OCI-LY3 (cell line): ENCODE data around the gene TMPRSS13.

Source experiments
- H2AFZ ChIP-seq: fragments of 200-600, 300-600 bp; shearing (Covaris generic); 2 replicates; pipeline ENCODE4 v1.6.0; 2014; ENCODE audit warnings: antibody characterized with exemption, low read depth, low read length
- H3K27ac ChIP-seq: fragments of 200-600, 300-600 bp; sonication (generic); 2 replicates; pipeline ENCODE4 v1.5.1; 2014; ENCODE audit warnings: mild to moderate bottlenecking, low read length, moderate library complexity, mixed read lengths
- H3K27me3 ChIP-seq: fragments of 200-600, 300-600 bp; sonication (generic); 2 replicates; pipeline ENCODE4 v1.6.1; 2014; ENCODE audit warnings: low read depth, low read length, mixed read lengths
- H3K36me3 ChIP-seq: fragments of 200-600, 300-600 bp; sonication (generic); replicated peaks from 2 replicates; pipeline ENCODE3; 2014; ENCODE audit warnings: low read depth, low read length, mixed read lengths
- H3K4me1 ChIP-seq: fragments of 300-600, 200-600 bp; sonication (generic); 2 replicates; pipeline ENCODE4 v1.6.1; 2014; ENCODE audit warnings: low read length, mixed read lengths
- H3K4me2 ChIP-seq: fragments of 200-600, 300-600 bp; sonication (generic); 2 replicates; pipeline ENCODE4 v1.6.1; 2014; ENCODE audit warnings: low read length, mixed read lengths
- H3K4me3 ChIP-seq: fragments of 300-600, 200-600 bp; sonication (generic); 2 replicates; pipeline ENCODE4 v1.5.1; 2014; ENCODE audit warnings: antibody characterized with exemption, mild to moderate bottlenecking, low read length, moderate library complexity
- H3K79me2 ChIP-seq: fragments of 300-600, 200-600 bp; shearing (Covaris generic); 2 replicates; pipeline ENCODE4 v1.6.1; 2014; ENCODE audit warnings: mild to moderate bottlenecking, low read length, mixed read lengths
- H3K9ac ChIP-seq: fragments of 300-600, 200-600 bp; shearing (Covaris generic); 2 replicates; pipeline ENCODE4 v1.6.0; 2014; ENCODE audit warnings: mild to moderate bottlenecking, low read length, moderate library complexity
- H3K9me3 ChIP-seq: fragments of 200-600, 300-600 bp; shearing (Covaris generic); 2 replicates; pipeline ENCODE4 v1.6.1; 2014; ENCODE audit warnings: low read length, mixed read lengths; ENCODE audit not compliant: insufficient read depth
- H4K20me1 ChIP-seq: fragments of 200-600, 300-600 bp; sonication (generic); 2 replicates; pipeline ENCODE4 v1.6.1; 2016; ENCODE audit warnings: low read length, mixed read lengths; ENCODE audit not compliant: insufficient read depth
- EZH2phosphoT487 ChIP-seq: fragments of 200-600 bp; shearing (Covaris generic); IDR thresholded peaks from 2 replicates; pipeline ENCODE4 v1.6.1; 2018; ENCODE audit warnings: antibody characterized with exemption, mixed run types, low read depth
- TF ChIP-seq, protein P1 (sequence below): fragments of 200-600, 300-600 bp; sonication (generic); IDR thresholded peaks from 2 replicates; pipeline ENCODE4 v1.5.1; 2014; ENCODE audit warnings: antibody characterized with exemption, low read length, low read depth

Gene TMPRSS13

DNA sequence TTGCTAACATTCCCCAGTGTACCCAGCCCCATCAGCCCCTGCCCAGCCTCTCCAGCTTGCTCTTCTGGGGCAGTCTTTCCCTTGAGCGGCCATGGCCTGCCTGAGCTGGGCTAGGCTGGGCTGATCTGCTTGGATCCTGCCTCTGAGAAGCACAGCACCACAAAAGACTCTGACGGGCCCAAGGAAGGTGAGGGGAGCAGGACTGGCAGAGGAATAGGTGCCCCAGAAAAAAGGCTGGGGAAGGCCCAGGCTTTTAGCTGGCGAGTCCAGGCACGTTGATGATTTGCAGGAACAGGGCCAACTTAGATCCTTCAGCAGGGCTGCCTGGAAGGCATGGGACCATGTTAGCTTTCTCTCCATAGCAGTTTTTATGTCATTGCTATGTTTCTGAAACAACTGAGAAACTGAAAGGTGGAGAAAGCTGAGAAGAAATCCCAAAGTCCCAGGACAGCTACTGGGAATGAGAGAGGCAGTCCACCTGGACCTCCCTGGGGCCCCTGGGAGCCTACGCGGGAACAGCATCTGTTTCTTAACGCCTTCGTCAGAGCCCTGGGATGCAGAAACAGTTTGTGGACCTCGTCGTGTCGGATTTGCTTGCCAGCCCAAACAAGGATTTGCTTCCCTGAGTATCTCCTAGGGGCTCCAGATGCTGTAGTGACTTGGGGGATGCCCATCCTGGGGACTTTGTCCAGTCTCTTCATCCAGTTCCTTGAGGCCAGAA is 28.3 kb downstream of the TMPRSS13 start:
- H4K20me1 ChIP-seq: no peaks in the 10 kb centered on the region
- no peak overlapping the region for H2AFZ ChIP-seq
- H3K27me3 ChIP-seq: no peaks in the 10 kb centered on the region
- H3K9me3 ChIP-seq: no peaks in the 10 kb centered on the region
- H3K4me3 ChIP-seq: peak overlapping the region; percentile 2; the same call in 1 of the 2 replicates
- H3K36me3 ChIP-seq: no peaks in the 10 kb centered on the region
- H3K79me2 ChIP-seq: no peaks in the 10 kb centered on the region; the same call in 1 of the 2 replicates
- H3K27ac ChIP-seq: peak overlapping the region; percentile 90
- H3K4me1 ChIP-seq: peaks cover 51% of the 10 kb centered on the region
- TF ChIP-seq EZH2phosphoT487: no peak
- TF ChIP-seq, protein P1, sequence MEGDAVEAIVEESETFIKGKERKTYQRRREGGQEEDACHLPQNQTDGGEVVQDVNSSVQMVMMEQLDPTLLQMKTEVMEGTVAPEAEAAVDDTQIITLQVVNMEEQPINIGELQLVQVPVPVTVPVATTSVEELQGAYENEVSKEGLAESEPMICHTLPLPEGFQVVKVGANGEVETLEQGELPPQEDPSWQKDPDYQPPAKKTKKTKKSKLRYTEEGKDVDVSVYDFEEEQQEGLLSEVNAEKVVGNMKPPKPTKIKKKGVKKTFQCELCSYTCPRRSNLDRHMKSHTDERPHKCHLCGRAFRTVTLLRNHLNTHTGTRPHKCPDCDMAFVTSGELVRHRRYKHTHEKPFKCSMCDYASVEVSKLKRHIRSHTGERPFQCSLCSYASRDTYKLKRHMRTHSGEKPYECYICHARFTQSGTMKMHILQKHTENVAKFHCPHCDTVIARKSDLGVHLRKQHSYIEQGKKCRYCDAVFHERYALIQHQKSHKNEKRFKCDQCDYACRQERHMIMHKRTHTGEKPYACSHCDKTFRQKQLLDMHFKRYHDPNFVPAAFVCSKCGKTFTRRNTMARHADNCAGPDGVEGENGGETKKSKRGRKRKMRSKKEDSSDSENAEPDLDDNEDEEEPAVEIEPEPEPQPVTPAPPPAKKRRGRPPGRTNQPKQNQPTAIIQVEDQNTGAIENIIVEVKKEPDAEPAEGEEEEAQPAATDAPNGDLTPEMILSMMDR: no peak
- H3K4me2 ChIP-seq: peak overlapping the region; percentile 65
- H3K9ac ChIP-seq: peak overlapping the region; percentile 60

DNA sequence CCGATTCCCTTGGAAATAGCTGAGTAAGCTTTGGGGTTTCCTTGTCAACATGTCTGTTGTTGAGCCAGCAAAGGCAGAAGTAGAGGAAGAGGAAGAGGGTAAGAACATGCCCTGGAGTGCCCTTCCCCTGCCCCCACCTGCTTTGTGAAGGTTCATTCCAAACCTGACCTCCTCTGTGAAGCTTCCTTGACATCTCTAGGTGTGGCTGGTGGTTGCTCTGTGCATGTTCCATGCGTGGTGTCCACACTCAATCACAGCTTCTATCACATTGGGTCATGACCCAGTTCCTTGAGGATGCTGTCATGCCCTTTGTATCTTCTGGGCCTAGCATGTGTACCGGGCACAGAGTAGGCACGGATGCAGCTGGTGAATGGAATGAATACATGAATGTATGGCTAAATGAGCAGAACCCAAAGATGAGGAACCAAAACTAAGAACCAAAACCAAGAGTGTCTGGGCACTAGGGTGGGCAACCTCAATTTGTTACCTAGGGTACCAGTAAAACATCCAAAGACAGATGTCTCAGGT is 29.0 kb downstream of the TMPRSS13 start:
- H3K9ac ChIP-seq: peak overlapping the region; percentile 60
- no peaks in the 10 kb centered on the region for H3K9me3 ChIP-seq
- peak overlapping the region; percentile 65 for H3K4me2 ChIP-seq
- no peaks in the 10 kb centered on the region for H3K27me3 ChIP-seq
- no peaks in the 10 kb centered on the region; the same call in 1 of the 2 replicates for H3K79me2 ChIP-seq
- TF ChIP-seq EZH2phosphoT487: no peak
- TF ChIP-seq, protein P1: no peak
- H3K36me3 ChIP-seq: no peaks in the 10 kb centered on the region
- H3K27ac ChIP-seq: peak overlapping the region; percentile 90
- H3K4me3 ChIP-seq: peak overlapping the region; percentile 52
- H4K20me1 ChIP-seq: no peaks in the 10 kb centered on the region
- H2AFZ ChIP-seq: no peak overlapping the region
- peaks cover 48% of the 10 kb centered on the region for H3K4me1 ChIP-seq

DNA sequence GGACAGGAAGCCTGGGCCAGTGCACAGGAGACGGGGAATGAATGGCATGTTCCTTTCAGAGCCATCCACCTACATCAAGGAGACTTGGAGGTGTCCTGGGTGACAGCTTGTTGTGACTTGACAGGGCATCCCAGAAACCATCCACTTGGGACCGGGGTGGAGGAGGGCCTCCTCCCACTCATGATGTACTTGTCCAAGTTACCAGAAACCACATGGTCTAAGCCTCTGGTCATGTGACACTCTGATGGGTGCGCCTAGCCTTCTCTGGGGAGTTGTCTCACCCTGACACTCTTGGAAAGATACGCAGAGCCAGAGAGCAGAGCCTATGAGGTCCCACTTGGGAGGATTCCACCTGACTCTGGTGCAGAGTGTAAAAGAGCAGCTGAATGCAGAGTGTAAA is 31.1 kb downstream of the TMPRSS13 start:
- no peak overlapping the region for H3K27ac ChIP-seq
- no peak overlapping the region for H3K9ac ChIP-seq
- peaks cover 40% of the 10 kb centered on the region for H3K4me1 ChIP-seq
- 0 out of 2 replicates have a peak overlapping the region, but pooled peaks have one; percentile 65 for H3K4me2 ChIP-seq
- no peaks in the 10 kb centered on the region; the same call in 1 of the 2 replicates for H3K79me2 ChIP-seq
- no peaks in the 10 kb centered on the region for H3K27me3 ChIP-seq
- TF ChIP-seq, protein P1: no peak
- TF ChIP-seq EZH2phosphoT487: no peak
- H3K36me3 ChIP-seq: no peaks in the 10 kb centered on the region
- no peak overlapping the region for H2AFZ ChIP-seq
- H3K9me3 ChIP-seq: no peaks in the 10 kb centered on the region
- H4K20me1 ChIP-seq: no peaks in the 10 kb centered on the region
- no peak overlapping the region for H3K4me3 ChIP-seq

DNA sequence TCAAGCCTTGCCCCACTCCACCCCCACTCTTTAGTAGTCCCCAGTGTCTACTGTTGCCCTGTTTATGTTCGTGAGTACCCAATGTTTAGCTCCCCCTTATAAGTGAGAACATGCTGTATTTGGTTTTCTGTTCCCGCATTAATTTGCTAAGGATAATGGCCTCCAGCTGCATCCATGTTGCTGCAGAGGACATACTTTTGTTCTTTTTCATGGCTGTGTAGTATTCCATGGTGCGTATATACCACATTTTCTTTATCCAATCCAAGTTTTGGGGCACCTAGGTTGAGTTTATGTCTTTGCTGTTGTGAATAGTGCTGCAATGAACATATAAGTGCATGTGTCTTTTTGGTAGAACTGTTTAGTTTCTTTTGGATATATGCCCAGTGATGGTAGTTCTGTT is 36.6 kb downstream of the TMPRSS13 start:
- Histone ChIP-seq H4K20me1 (no peaks in the 10 kb centered on the region), H3K79me2 (no peaks in the 10 kb centered on the region), H3K27ac (no peak overlapping the region), H2AFZ (no peak overlapping the region), H3K4me2 (no peak overlapping the region), H3K4me3 (no peak overlapping the region), H3K9ac (no peak overlapping the region), H3K36me3 (peaks cover 2% of the 10 kb centered on the region), H3K27me3 (no peaks in the 10 kb centered on the region), H3K9me3 (0 out of 2 replicates have a peak, but pooled peaks cover 3% of the 10 kb centered on the region), H3K4me1 (peaks cover 6% of the 10 kb centered on the region; the same call in 1 of the 2 replicates)
- TF ChIP-seq EZH2phosphoT487: no peak
- TF ChIP-seq, protein P1: no peak
